ENCODE measurements around the gene FXN. TPM values are rescaled to one million over a fixed set of nuclear protein-coding genes. Genes with fewer than 3 reads are reported as not detected.

The FXN gene
- polyA plus RNA-seq, 2 donors, result 3.3 to 10.9 TPM

GRCh38 chr9:69122082-69122548 lies 86.6 kb downstream of the FXN start:
- H3K9me3 ChIP-seq (ENCODE audit: control insufficient read depth in 2 of 2, insufficient read depth in 1 of 2, low read depth in 1 of 2, low read length in 1 of 2), result no peaks in the 10 kb centered on the region
- 1% methylated on average over 28 of the region's 28 CpGs for WGBS, 2 donors

GRCh38 chr9:69122549-69123141 lies 87.1 kb downstream of the FXN start:
- H3K36me3 ChIP-seq (ENCODE audit: control insufficient read depth in 2 of 2, insufficient read depth in 2 of 2, low read length in 1 of 2), result no peaks in the 10 kb centered on the region
- H3K4me1 ChIP-seq (ENCODE audit: control insufficient read depth in 2 of 2, insufficient read depth in 2 of 2, low read length in 1 of 2), result no peaks in the 10 kb centered on the region
- H3K27me3 ChIP-seq (ENCODE audit: control insufficient read depth in 1 of 2, insufficient read depth in 2 of 2, low read length in 2 of 2), result no peaks in the 10 kb centered on the region
- 24 to 27% methylated on average over 16 of the region's 16 CpGs for WGBS, 2 donors
- H3K4me3 ChIP-seq (ENCODE audit: low read depth in 1 of 2, low read length in 2 of 2), result peak overlapping the region; percentile 77 to 83
- peak overlapping the region; percentile 89 to 96 for H3K27ac ChIP-seq (ENCODE audit: low read depth in 2 of 2, low read length in 1 of 2)
- H3K9me3 ChIP-seq (ENCODE audit: control insufficient read depth in 2 of 2, insufficient read depth in 1 of 2, low read depth in 1 of 2, low read length in 1 of 2), result no peaks in the 10 kb centered on the region

More at GRCh38 chr9:69122082-69122548, 86.6 kb downstream of the FXN start:
- peak overlapping the region; percentile 89 to 96 for H3K27ac ChIP-seq (ENCODE audit: low read depth in 2 of 2, low read length in 1 of 2)
- H3K4me1 ChIP-seq (ENCODE audit: control insufficient read depth in 2 of 2, insufficient read depth in 2 of 2, low read length in 1 of 2), result no peaks in the 10 kb centered on the region
- H3K36me3 ChIP-seq (ENCODE audit: control insufficient read depth in 2 of 2, insufficient read depth in 2 of 2, low read length in 1 of 2), result no peaks in the 10 kb centered on the region
- H3K4me3 ChIP-seq (ENCODE audit: low read depth in 1 of 2, low read length in 2 of 2), result peak overlapping the region; percentile 77 to 83
- H3K27me3 ChIP-seq (ENCODE audit: control insufficient read depth in 1 of 2, insufficient read depth in 2 of 2, low read length in 2 of 2), result no peaks in the 10 kb centered on the region

- Histone ChIP-seq H3K27ac (ENCODE audit: low read depth in 2 of 2, low read length in 1 of 2) (peak overlapping the region in 1 of 2 donors; percentile 81), H3K4me1 (ENCODE audit: control insufficient read depth in 2 of 2, insufficient read depth in 2 of 2, low read length in 1 of 2) (peaks cover 10 to 19% of the 10 kb centered on the region in 2 donors), H3K27me3 (ENCODE audit: control insufficient read depth in 1 of 2, insufficient read depth in 2 of 2, low read length in 2 of 2) (no peaks in the 10 kb centered on the region), H3K4me3 (ENCODE audit: low read depth in 1 of 2, low read length in 2 of 2) (no peak overlapping the region), H3K36me3 (ENCODE audit: control insufficient read depth in 2 of 2, insufficient read depth in 2 of 2, low read length in 1 of 2) (peaks cover 0 to 2% of the 10 kb centered on the region in 2 donors), H3K9me3 (ENCODE audit: control insufficient read depth in 2 of 2, insufficient read depth in 1 of 2, low read depth in 1 of 2, low read length in 1 of 2) (no peaks in the 10 kb centered on the region)
- WGBS, 2 donors, result 65 to 70% methylated on average over 16 of the region's 16 CpGs
Measured at GRCh38 chr9:69130456-69131441, 95.2 kb downstream of the FXN start.

GRCh38 chr9:69131682-69132081 lies 96.1 kb downstream of the FXN start:
- WGBS, 2 donors, result 33 to 38% methylated on average over 1 of the region's 1 CpG
- peak overlapping the region; percentile 11 to 74 for H3K27ac ChIP-seq (ENCODE audit: low read depth in 2 of 2, low read length in 1 of 2)
- no peaks in the 10 kb centered on the region for H3K9me3 ChIP-seq (ENCODE audit: control insufficient read depth in 2 of 2, insufficient read depth in 1 of 2, low read depth in 1 of 2, low read length in 1 of 2)
- peaks cover 10 to 19% of the 10 kb centered on the region in 2 donors for H3K4me1 ChIP-seq (ENCODE audit: control insufficient read depth in 2 of 2, insufficient read depth in 2 of 2, low read length in 1 of 2)
- H3K36me3 ChIP-seq (ENCODE audit: control insufficient read depth in 2 of 2, insufficient read depth in 2 of 2, low read length in 1 of 2), result peaks cover 0 to 2% of the 10 kb centered on the region in 2 donors
- H3K27me3 ChIP-seq (ENCODE audit: control insufficient read depth in 1 of 2, insufficient read depth in 2 of 2, low read length in 2 of 2), result no peaks in the 10 kb centered on the region
- H3K4me3 ChIP-seq (ENCODE audit: low read depth in 1 of 2, low read length in 2 of 2), result no peak overlapping the region

- H3K4me1 ChIP-seq (ENCODE audit: control insufficient read depth in 2 of 2, insufficient read depth in 2 of 2, low read length in 1 of 2), result peaks cover 10 to 19% of the 10 kb centered on the region in 2 donors
- no peak overlapping the region for H3K4me3 ChIP-seq (ENCODE audit: low read depth in 1 of 2, low read length in 2 of 2)
- H3K27me3 ChIP-seq (ENCODE audit: control insufficient read depth in 1 of 2, insufficient read depth in 2 of 2, low read length in 2 of 2), result no peaks in the 10 kb centered on the region
- 81 to 83% methylated on average over 4 of the region's 4 CpGs for WGBS, 2 donors
- H3K27ac ChIP-seq (ENCODE audit: low read depth in 2 of 2, low read length in 1 of 2), result peak overlapping the region in 1 of 2 donors; percentile 73
- no peaks in the 10 kb centered on the region for H3K9me3 ChIP-seq (ENCODE audit: control insufficient read depth in 2 of 2, insufficient read depth in 1 of 2, low read depth in 1 of 2, low read length in 1 of 2)
- peaks cover 0 to 2% of the 10 kb centered on the region in 2 donors for H3K36me3 ChIP-seq (ENCODE audit: control insufficient read depth in 2 of 2, insufficient read depth in 2 of 2, low read length in 1 of 2)
Measured at GRCh38 chr9:69132361-69132760, 96.8 kb downstream of the FXN start.

GRCh38 chr9:69134412-69134811 lies 98.9 kb downstream of the FXN start:
- peaks cover 0 to 2% of the 10 kb centered on the region in 2 donors for H3K36me3 ChIP-seq (ENCODE audit: control insufficient read depth in 2 of 2, insufficient read depth in 2 of 2, low read length in 1 of 2)
- no peak overlapping the region for H3K27ac ChIP-seq (ENCODE audit: low read depth in 2 of 2, low read length in 1 of 2)
- no peak overlapping the region for H3K4me3 ChIP-seq (ENCODE audit: low read depth in 1 of 2, low read length in 2 of 2)
- H3K27me3 ChIP-seq (ENCODE audit: control insufficient read depth in 1 of 2, insufficient read depth in 2 of 2, low read length in 2 of 2), result no peaks in the 10 kb centered on the region
- WGBS, 2 donors, result 87% methylated on average over 6 of the region's 6 CpGs
- peaks cover 10 to 19% of the 10 kb centered on the region in 2 donors for H3K4me1 ChIP-seq (ENCODE audit: control insufficient read depth in 2 of 2, insufficient read depth in 2 of 2, low read length in 1 of 2)
- H3K9me3 ChIP-seq (ENCODE audit: control insufficient read depth in 2 of 2, insufficient read depth in 1 of 2, low read depth in 1 of 2, low read length in 1 of 2), result no peaks in the 10 kb centered on the region

GRCh38 chr9:69136185-69136584 lies 100.6 kb downstream of the FXN start:
- H3K27me3 ChIP-seq (ENCODE audit: control insufficient read depth in 1 of 2, insufficient read depth in 2 of 2, low read length in 2 of 2), result no peaks in the 10 kb centered on the region
- H3K27ac ChIP-seq (ENCODE audit: low read depth in 2 of 2, low read length in 1 of 2), result no peak overlapping the region
- 87 to 92% methylated on average over 2 of the region's 2 CpGs for WGBS, 2 donors
- no peaks in the 10 kb centered on the region for H3K9me3 ChIP-seq (ENCODE audit: control insufficient read depth in 2 of 2, insufficient read depth in 1 of 2, low read depth in 1 of 2, low read length in 1 of 2)
- peaks cover 4 to 10% of the 10 kb centered on the region in 2 donors for H3K4me1 ChIP-seq (ENCODE audit: control insufficient read depth in 2 of 2, insufficient read depth in 2 of 2, low read length in 1 of 2)
- H3K36me3 ChIP-seq (ENCODE audit: control insufficient read depth in 2 of 2, insufficient read depth in 2 of 2, low read length in 1 of 2), result no peaks in the 10 kb centered on the region
- no peak overlapping the region for H3K4me3 ChIP-seq (ENCODE audit: low read depth in 1 of 2, low read length in 2 of 2)

- Histone ChIP-seq H3K9me3 (ENCODE audit: control insufficient read depth in 2 of 2, insufficient read depth in 1 of 2, low read depth in 1 of 2, low read length in 1 of 2) (no peaks in the 10 kb centered on the region), H3K27me3 (ENCODE audit: control insufficient read depth in 1 of 2, insufficient read depth in 2 of 2, low read length in 2 of 2) (no peaks in the 10 kb centered on the region), H3K36me3 (ENCODE audit: control insufficient read depth in 2 of 2, insufficient read depth in 2 of 2, low read length in 1 of 2) (no peaks in the 10 kb centered on the region), H3K27ac (ENCODE audit: low read depth in 2 of 2, low read length in 1 of 2) (peak overlapping the region in 1 of 2 donors; percentile 6), H3K4me1 (ENCODE audit: control insufficient read depth in 2 of 2, insufficient read depth in 2 of 2, low read length in 1 of 2) (peaks cover 4 to 8% of the 10 kb centered on the region in 2 donors), H3K4me3 (ENCODE audit: low read depth in 1 of 2, low read length in 2 of 2) (no peak overlapping the region)
- WGBS, 2 donors, result 79 to 83% methylated on average over 7 of the region's 7 CpGs
Measured at GRCh38 chr9:69136779-69137178, 101.2 kb downstream of the FXN start.

- H3K4me3 ChIP-seq (ENCODE audit: low read depth in 1 of 2, low read length in 2 of 2), result no peak overlapping the region
- H3K27me3 ChIP-seq (ENCODE audit: control insufficient read depth in 1 of 2, insufficient read depth in 2 of 2, low read length in 2 of 2), result no peaks in the 10 kb centered on the region
- 93 to 94% methylated on average over 8 of the region's 8 CpGs for WGBS, 2 donors
- H3K27ac ChIP-seq (ENCODE audit: low read depth in 2 of 2, low read length in 1 of 2), result no peak overlapping the region
- no peaks in the 10 kb centered on the region for H3K36me3 ChIP-seq (ENCODE audit: control insufficient read depth in 2 of 2, insufficient read depth in 2 of 2, low read length in 1 of 2)
- H3K4me1 ChIP-seq (ENCODE audit: control insufficient read depth in 2 of 2, insufficient read depth in 2 of 2, low read length in 1 of 2), result peaks cover 4 to 6% of the 10 kb centered on the region in 2 donors
- H3K9me3 ChIP-seq (ENCODE audit: control insufficient read depth in 2 of 2, insufficient read depth in 1 of 2, low read depth in 1 of 2, low read length in 1 of 2), result no peaks in the 10 kb centered on the region
Measured at GRCh38 chr9:69137311-69137710, 101.8 kb downstream of the FXN start.

All from esophagus (tissue), 2 donors.